Immature natural killer cell (primary cell): Measurements from ENCODE around the gene AFAP1L2. TPM values are rescaled to one million over a fixed set of nuclear protein-coding genes. Genes with fewer than 3 reads are reported as not detected.

ENCODE experiments used
- DNase-seq, 3 donors: peaks; one replicate each; pipeline ENCODE4 v3.0.0; 2022; ENCODE audit warnings: mixed read lengths in 1 of 3
- H3K27ac Mint-ChIP-seq, 6 donors: one replicate each; pipeline ENCODE4 v1.8.0; 2020; ENCODE audit warnings: mixed read lengths in 6 of 6, mild to moderate bottlenecking in 5 of 6, inconsistent platforms in 4 of 6, moderate library complexity in 3 of 6
- H3K27me3 Mint-ChIP-seq, 3 donors: one replicate each; pipeline ENCODE4 v1.8.0; 2020 to 2021; ENCODE audit warnings: low read depth in 3 of 3, mild to moderate bottlenecking in 3 of 3, mixed read lengths in 3 of 3, moderate library complexity in 3 of 3, inconsistent platforms in 1 of 3
- H3K36me3 Mint-ChIP-seq, 3 donors: one replicate each; pipeline ENCODE4 v1.8.0; 2020; ENCODE audit warnings: mixed read lengths in 3 of 3, inconsistent platforms in 2 of 3, mild to moderate bottlenecking in 2 of 3
- H3K4me1 Mint-ChIP-seq, 2 donors: one replicate each; pipeline ENCODE4 v1.8.0; 2020; ENCODE audit warnings: inconsistent platforms in 2 of 2, mild to moderate bottlenecking in 2 of 2, mixed read lengths in 2 of 2, moderate library complexity in 1 of 2
- H3K4me3 Mint-ChIP-seq, 5 donors: one replicate each; pipeline ENCODE4 v1.8.0; 2020; ENCODE audit warnings: mild to moderate bottlenecking in 5 of 5, mixed read lengths in 5 of 5, inconsistent platforms in 3 of 5, moderate library complexity in 3 of 5
- H3K9me3 Mint-ChIP-seq, 6 donors: one replicate each; pipeline ENCODE4 v1.8.0; 2020; ENCODE audit warnings: mild to moderate bottlenecking in 6 of 6, mixed read lengths in 6 of 6, inconsistent platforms in 4 of 6, moderate library complexity in 3 of 6
- polyA plus RNA-seq, 3 donors: library from polyadenylated mRNA; unstranded; fragments of 300-500 nt; fragmentation: Illumina TruSeq; gene quantifications; one replicate each; pipeline ENCODE4 v1.2.3, GENCODE V29; 2021

AFAP1L2 gene
- polyA plus RNA-seq, 3 donors from 2014 or later: 0.61 to 2.0 (median 1.2) TPM

GRCh38 chr10:114403541-114404161 lies 651 bp downstream of the AFAP1L2 start:
- H3K27me3 Mint-ChIP-seq: peaks cover 18 to 21% (median 18%) of the 10 kb centered on the region in 3 donors
- H3K27ac Mint-ChIP-seq: no peak overlapping the region
- H3K4me3 Mint-ChIP-seq: peak overlapping the region in 3 of 5 donors; percentile 35 to 60 (median 46)
- DNase-seq: no peak
- H3K9me3 Mint-ChIP-seq: no peaks in the 10 kb centered on the region
- no peaks in the 10 kb centered on the region for H3K36me3 Mint-ChIP-seq
- peaks cover 6 to 8% of the 10 kb centered on the region in 2 donors for H3K4me1 Mint-ChIP-seq

- Mint-ChIP-seq H3K4me1 (peaks cover 6 to 8% of the 10 kb centered on the region in 2 donors), H3K9me3 (no peaks in the 10 kb centered on the region), H3K27ac (no peak overlapping the region), H3K36me3 (no peaks in the 10 kb centered on the region), H3K27me3 (peaks cover 18 to 24% (median 18%) of the 10 kb centered on the region in 3 donors), H3K4me3 (peak overlapping the region; percentile 19 to 60 (median 35))
- no peak for DNase-seq
Measured at GRCh38 chr10:114402871-114403540, 1.3 kb downstream of the AFAP1L2 start.

- H3K27me3 Mint-ChIP-seq: peaks cover 18 to 27% (median 19%) of the 10 kb centered on the region in 3 donors
- H3K4me1 Mint-ChIP-seq: peaks cover 6 to 8% of the 10 kb centered on the region in 2 donors
- DNase-seq: no peak
- H3K27ac Mint-ChIP-seq: no peak overlapping the region
- H3K9me3 Mint-ChIP-seq: no peaks in the 10 kb centered on the region
- no peak overlapping the region for H3K4me3 Mint-ChIP-seq
- no peaks in the 10 kb centered on the region for H3K36me3 Mint-ChIP-seq
Measured at GRCh38 chr10:114402233-114402632, 2.1 kb downstream of the AFAP1L2 start.

- no peak for DNase-seq
- peaks cover 16 to 23% (median 18%) of the 10 kb centered on the region in 3 donors for H3K27me3 Mint-ChIP-seq
- no peaks in the 10 kb centered on the region for H3K36me3 Mint-ChIP-seq
- H3K9me3 Mint-ChIP-seq: no peaks in the 10 kb centered on the region
- H3K27ac Mint-ChIP-seq: no peak overlapping the region
- no peak overlapping the region for H3K4me3 Mint-ChIP-seq
- H3K4me1 Mint-ChIP-seq: peaks cover 6 to 8% of the 10 kb centered on the region in 2 donors
Measured at GRCh38 chr10:114401195-114401791, 3.0 kb downstream of the AFAP1L2 start.

- H3K4me3 Mint-ChIP-seq: no peak overlapping the region
- no peaks in the 10 kb centered on the region for H3K9me3 Mint-ChIP-seq
- no peak for DNase-seq
- H3K27ac Mint-ChIP-seq: no peak overlapping the region
- peaks cover 11 to 17% (median 15%) of the 10 kb centered on the region in 3 donors for H3K27me3 Mint-ChIP-seq
- H3K36me3 Mint-ChIP-seq: no peaks in the 10 kb centered on the region
- H3K4me1 Mint-ChIP-seq: peaks cover 6 to 8% of the 10 kb centered on the region in 2 donors
Measured at GRCh38 chr10:114400091-114400490, 4.2 kb downstream of the AFAP1L2 start.

GRCh38 chr10:114399576-114399975 lies 4.7 kb downstream of the AFAP1L2 start:
- H3K9me3 Mint-ChIP-seq: no peaks in the 10 kb centered on the region
- H3K27me3 Mint-ChIP-seq: peaks cover 11 to 19% (median 12%) of the 10 kb centered on the region in 3 donors
- H3K4me3 Mint-ChIP-seq: no peak overlapping the region
- H3K4me1 Mint-ChIP-seq: peaks cover 5 to 8% of the 10 kb centered on the region in 2 donors
- H3K36me3 Mint-ChIP-seq: no peaks in the 10 kb centered on the region
- no peak for DNase-seq
- no peak overlapping the region for H3K27ac Mint-ChIP-seq

GRCh38 chr10:114398587-114399331 lies 5.5 kb downstream of the AFAP1L2 start:
- Mint-ChIP-seq H3K4me3 (no peak overlapping the region), H3K27me3 (peaks cover 11 to 18% (median 12%) of the 10 kb centered on the region in 3 donors), H3K4me1 (peaks cover 5 to 8% of the 10 kb centered on the region in 2 donors), H3K9me3 (no peaks in the 10 kb centered on the region), H3K36me3 (no peaks in the 10 kb centered on the region), H3K27ac (no peak overlapping the region)
- no peak for DNase-seq

GRCh38 chr10:114397651-114398145 lies 6.6 kb downstream of the AFAP1L2 start:
- H3K27me3 Mint-ChIP-seq: peaks cover 6 to 12% (median 11%) of the 10 kb centered on the region in 3 donors
- no peak overlapping the region for H3K27ac Mint-ChIP-seq
- H3K4me3 Mint-ChIP-seq: no peak overlapping the region
- no peak for DNase-seq
- H3K9me3 Mint-ChIP-seq: no peaks in the 10 kb centered on the region
- no peaks in the 10 kb centered on the region for H3K36me3 Mint-ChIP-seq
- peaks cover 0 to 1% of the 10 kb centered on the region in 2 donors for H3K4me1 Mint-ChIP-seq

GRCh38 chr10:114396464-114396863 lies 7.8 kb downstream of the AFAP1L2 start:
- H3K9me3 Mint-ChIP-seq: no peaks in the 10 kb centered on the region
- H3K4me3 Mint-ChIP-seq: no peak overlapping the region
- DNase-seq: no peak
- no peak overlapping the region for H3K27ac Mint-ChIP-seq
- H3K36me3 Mint-ChIP-seq: no peaks in the 10 kb centered on the region
- H3K27me3 Mint-ChIP-seq: peaks cover 4 to 12% (median 9%) of the 10 kb centered on the region in 3 donors
- H3K4me1 Mint-ChIP-seq: no peaks in the 10 kb centered on the region

GRCh38 chr10:114395366-114396022 lies 8.8 kb downstream of the AFAP1L2 start:
- Mint-ChIP-seq H3K9me3 (no peaks in the 10 kb centered on the region), H3K27me3 (peaks cover 4 to 12% (median 4%) of the 10 kb centered on the region in 3 donors), H3K27ac (no peak overlapping the region), H3K4me1 (no peaks in the 10 kb centered on the region), H3K4me3 (no peak overlapping the region), H3K36me3 (no peaks in the 10 kb centered on the region)
- no peak for DNase-seq

- no peaks in the 10 kb centered on the region for H3K4me1 Mint-ChIP-seq
- no peaks in the 10 kb centered on the region for H3K9me3 Mint-ChIP-seq
- H3K36me3 Mint-ChIP-seq: no peaks in the 10 kb centered on the region
- no peak for DNase-seq
- H3K4me3 Mint-ChIP-seq: no peak overlapping the region
- no peak overlapping the region for H3K27ac Mint-ChIP-seq
- H3K27me3 Mint-ChIP-seq: peaks cover 4 to 8% (median 4%) of the 10 kb centered on the region in 3 donors
Measured at GRCh38 chr10:114394531-114394930, 9.8 kb downstream of the AFAP1L2 start.

- Mint-ChIP-seq H3K27ac (no peak overlapping the region), H3K27me3 (peaks cover 3 to 8% (median 4%) of the 10 kb centered on the region in 3 donors), H3K4me3 (no peak overlapping the region), H3K4me1 (no peaks in the 10 kb centered on the region), H3K9me3 (no peaks in the 10 kb centered on the region), H3K36me3 (no peaks in the 10 kb centered on the region)
- no peak for DNase-seq
Measured at GRCh38 chr10:114393886-114394285, 10.4 kb downstream of the AFAP1L2 start.

GRCh38 chr10:114393482-114393881 lies 10.8 kb downstream of the AFAP1L2 start:
- no peaks in the 10 kb centered on the region for H3K36me3 Mint-ChIP-seq
- H3K27me3 Mint-ChIP-seq: peaks cover 2 to 8% (median 4%) of the 10 kb centered on the region in 3 donors
- no peak for DNase-seq
- no peaks in the 10 kb centered on the region for H3K9me3 Mint-ChIP-seq
- H3K4me1 Mint-ChIP-seq: no peaks in the 10 kb centered on the region
- H3K27ac Mint-ChIP-seq: no peak overlapping the region
- H3K4me3 Mint-ChIP-seq: no peak overlapping the region
